CD4-positive, alpha-beta T cell (primary cell): Measurements from ENCODE around the gene CCL14. TPM values are rescaled to one million over a fixed set of nuclear protein-coding genes. Genes with fewer than 3 reads are reported as not detected.

Source experiments
- ATAC-seq: fragments of 200-7000 bp; cut with Tn5 transposase; one replicate; pipeline ENCODE4 v1.10.0; 2022; ENCODE audit warnings: mild to moderate bottlenecking; ENCODE audit not compliant: poor library complexity
- CTCF ChIA-PET: fragments of 350-600 bp; sonication (Branson Sonifier 250); formaldehyde crosslinking; loops from one replicate; lab custom pipeline; 2021; ENCODE audit warnings: antibody characterized with exemption, inconsistent platforms; lab: Charles Lee
- POLR2A ChIA-PET: fragments of 350-600 bp; sonication (Branson Sonifier 250); formaldehyde crosslinking; loops from one replicate; lab custom pipeline; 2021; ENCODE audit warnings: antibody characterized with exemption, inconsistent platforms; lab: Charles Lee
- DNase-seq, 14 experiments: peaks; one replicate each; pipeline ENCODE4 v3.0.0-alpha.2; 2013 to 2020; ENCODE audit warnings: mixed read lengths in 2 of 14
- H3K27ac ChIP-seq, 2 donors: one replicate each; pipeline versions ENCODE4 v1.5.1 to v1.7.0; 2013; ENCODE audit warnings: low read length in 2 of 2, low read depth in 1 of 2, mild to moderate bottlenecking in 1 of 2
- H3K27me3 ChIP-seq, 2 experiments: 1 replicate in 1 of 2; 2 replicates in 1 of 2; pipeline versions ENCODE4 v1.6.1 to v1.7.0; 2013; ENCODE audit warnings: low read length in 2 of 2, control low read depth in 1 of 2, mild to moderate bottlenecking in 1 of 2, moderate library complexity in 1 of 2; ENCODE audit not compliant: insufficient read depth in 2 of 2, control insufficient read depth in 1 of 2
- H3K36me3 ChIP-seq: one replicate; pipeline ENCODE4 v1.6.1; 2013; ENCODE audit warnings: low read length, control low read depth; ENCODE audit not compliant: insufficient read depth
- H3K4me1 ChIP-seq: one replicate; pipeline ENCODE4 v1.6.1; 2013; ENCODE audit warnings: low read length, control low read depth; ENCODE audit not compliant: insufficient read depth
- H3K4me3 ChIP-seq: one replicate; pipeline ENCODE4 v1.5.1; 2013; ENCODE audit warnings: mild to moderate bottlenecking, low read length, moderate library complexity
- H3K9me3 ChIP-seq, 2 experiments: 1 replicate in 1 of 2; 2 replicates in 1 of 2; pipeline versions ENCODE4 v1.6.1 to v1.7.0; 2013; ENCODE audit warnings: low read length in 2 of 2, mild to moderate bottlenecking in 2 of 2, control low read depth in 1 of 2, moderate library complexity in 1 of 2; ENCODE audit not compliant: control insufficient read depth in 1 of 2, insufficient read depth in 1 of 2
- H3K27ac Mint-ChIP-seq: one replicate; pipeline ENCODE4 v1.8.0; 2020; ENCODE audit warnings: mixed read lengths
- H3K27me3 Mint-ChIP-seq: one replicate; pipeline ENCODE4 v1.8.0; 2021; ENCODE audit warnings: mixed read lengths
- H3K36me3 Mint-ChIP-seq: one replicate; pipeline ENCODE4 v1.8.0; 2021; ENCODE audit warnings: low read depth, mixed read lengths
- H3K4me1 Mint-ChIP-seq: one replicate; pipeline ENCODE4 v1.8.0; 2021; ENCODE audit warnings: low read depth, mixed read lengths
- H3K4me3 Mint-ChIP-seq: one replicate; pipeline ENCODE4 v1.8.0; 2020; ENCODE audit warnings: mild to moderate bottlenecking, mixed read lengths
- H3K9me3 Mint-ChIP-seq: one replicate; pipeline ENCODE4 v1.8.0; 2020; ENCODE audit warnings: mixed read lengths
- CTCF ChIP-seq: fragments of 200-600 bp; IDR thresholded peaks from one replicate; pipeline ENCODE4 v1.8.0; 2022; ENCODE audit warnings: antibody characterized with exemption, mild to moderate bottlenecking
- intact Hi-C, 2 experiments: fragments of 100-400 bp; cut with DNase I in 1 of 2; cut with micrococcal nuclease in 1 of 2; formaldehyde crosslinking; loops; one replicate each; pipeline versions ENCODE4 v1.15.1 to v1.9.0; 2023 to 2025; cut with DNase I, micrococcal nuclease
- total RNA-seq, 174 experiments: library from RNA in 2 of 174; stranded (reverse) in 2 of 174; gene quantifications; one replicate each; pipeline ENCODE4 v1.2.3 and lab custom pipeline; 2021 to 2026

CCL14 gene
- total RNA-seq, 2 experiments from 2014 or later: not detected

- no peaks in the 10 kb centered on the region for H3K36me3 ChIP-seq
- CTCF ChIA-PET: no interaction called here
- H3K27ac ChIP-seq: no peak overlapping the region
- Mint-ChIP-seq H3K9me3 (no peaks in the 10 kb centered on the region), H3K4me3 (no peak overlapping the region), H3K36me3 (no peaks in the 10 kb centered on the region), H3K27ac (no peak overlapping the region), H3K4me1 (no peaks in the 10 kb centered on the region), H3K27me3 (peaks cover 57% of the 10 kb centered on the region)
- no peaks in the 10 kb centered on the region for H3K4me1 ChIP-seq
- intact Hi-C loops: no loop called here
- DNase-seq: no peak
- H3K4me3 ChIP-seq: no peak overlapping the region
- peaks cover 6% of the 10 kb centered on the region in 2 experiments for H3K27me3 ChIP-seq
- TF ChIP-seq CTCF: no peak
- POLR2A ChIA-PET: no interaction called here
- H3K9me3 ChIP-seq: no peaks in the 10 kb centered on the region
- ATAC-seq: no peak
Observed at GRCh38 chr17:36030956-36031355, 44.4 kb upstream of the CCL14 start.

- H3K27ac Mint-ChIP-seq: no peak overlapping the region
- intact Hi-C loops: no loop called here
- ChIA-PET POLR2A (no interaction called here), CTCF (no interaction called here)
- peaks cover 0 to 7% of the 10 kb centered on the region in 2 experiments for H3K9me3 ChIP-seq
- TF ChIP-seq CTCF: no peak
- H3K4me1 ChIP-seq: no peaks in the 10 kb centered on the region
- H3K9me3 Mint-ChIP-seq: no peaks in the 10 kb centered on the region
- no peak overlapping the region for H3K27ac ChIP-seq
- no peaks in the 10 kb centered on the region for H3K36me3 Mint-ChIP-seq
- H3K4me3 Mint-ChIP-seq: no peak overlapping the region
- ATAC-seq (no peak), DNase-seq (no peak)
- H3K27me3 ChIP-seq: peaks cover 4 to 10% of the 10 kb centered on the region in 2 experiments
- peaks cover 52% of the 10 kb centered on the region for H3K27me3 Mint-ChIP-seq
- no peaks in the 10 kb centered on the region for H3K4me1 Mint-ChIP-seq
- H3K36me3 ChIP-seq: no peaks in the 10 kb centered on the region
- H3K4me3 ChIP-seq: no peak overlapping the region
Observed at GRCh38 chr17:36027761-36028160, 41.2 kb upstream of the CCL14 start.

GRCh38 chr17:36024106-36024869 lies 37.8 kb upstream of the CCL14 start:
- Histone ChIP-seq H3K4me3 (no peak overlapping the region), H3K9me3 (peaks cover 0 to 8% of the 10 kb centered on the region in 2 experiments), H3K4me1 (no peaks in the 10 kb centered on the region), H3K27me3 (peaks cover 4% of the 10 kb centered on the region in 2 experiments), H3K27ac (no peak overlapping the region), H3K36me3 (no peaks in the 10 kb centered on the region)
- ChIA-PET CTCF (no interaction called here), POLR2A (no interaction called here)
- H3K36me3 Mint-ChIP-seq: no peaks in the 10 kb centered on the region
- H3K27me3 Mint-ChIP-seq: peaks cover 58% of the 10 kb centered on the region
- H3K27ac Mint-ChIP-seq: no peak overlapping the region
- DNase-seq: no peak
- intact Hi-C loops: no loop called here
- H3K9me3 Mint-ChIP-seq: no peaks in the 10 kb centered on the region
- ATAC-seq: no peak
- no peaks in the 10 kb centered on the region for H3K4me1 Mint-ChIP-seq
- H3K4me3 Mint-ChIP-seq: no peak overlapping the region
- no peak for TF ChIP-seq CTCF
